GM23248 (cell line): ENCODE measurements around the gene WDR72.

Experiments
- EZH2 ChIP-seq: fragments of 200-600 bp; sonication (generic); IDR thresholded peaks from 2 replicates; pipeline ENCODE4 v1.6.1; 2018; ENCODE audit warnings: antibody characterized with exemption, mild to moderate bottlenecking; ENCODE audit not compliant: insufficient read depth, poor library complexity, severe bottlenecking
- EZH2phosphoT487 ChIP-seq: fragments of 200-600 bp; sonication (generic); IDR thresholded peaks from 2 replicates; pipeline ENCODE4 v1.6.1; 2018; ENCODE audit warnings: antibody characterized with exemption, moderate library complexity, mild to moderate bottlenecking, low read depth; ENCODE audit not compliant: insufficient read depth

DNA sequence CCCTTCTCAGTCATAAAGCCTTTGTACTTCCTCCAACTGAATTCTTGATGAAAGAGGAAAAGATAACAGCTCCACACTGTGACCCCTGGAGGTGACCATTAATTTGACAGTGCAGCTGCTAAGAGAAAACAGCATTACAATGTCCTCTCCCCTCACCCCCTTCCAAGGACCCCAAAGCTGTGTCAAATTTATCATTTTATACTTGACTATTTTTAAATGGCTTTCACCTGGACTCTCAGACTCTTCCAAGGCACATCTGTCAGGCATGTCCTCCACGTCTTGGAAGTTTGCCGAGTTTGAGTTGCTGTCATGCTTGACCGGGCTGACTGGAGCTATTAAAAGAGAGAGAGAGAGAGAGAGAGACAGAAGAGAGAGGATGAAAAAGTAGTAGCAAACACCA is 236.5 kb downstream of the WDR72 start:
- no peak for TF ChIP-seq EZH2
- no peak for TF ChIP-seq EZH2phosphoT487
